B cell (primary cell): ENCODE measurements around the gene HYPK. TPM values are rescaled to one million over a fixed set of nuclear protein-coding genes. Genes with fewer than 3 reads are reported as not detected.

ENCODE experiments used
- ATAC-seq: fragments of 200-7000 bp; cut with Tn5 transposase; one replicate; pipeline ENCODE4 v1.10.0; 2021; ENCODE audit warnings: low read depth, mild to moderate bottlenecking, moderate number of reproducible peaks, moderate library complexity
- CTCF ChIA-PET: fragments of 350-600 bp; sonication (Branson Sonifier 250); formaldehyde crosslinking; loops from one replicate; lab custom pipeline; 2021; ENCODE audit warnings: antibody characterized with exemption, inconsistent platforms; lab: Charles Lee
- POLR2A ChIA-PET: fragments of 350-600 bp; sonication (Branson Sonifier 250); formaldehyde crosslinking; loops from one replicate; lab custom pipeline; 2021; ENCODE audit warnings: antibody characterized with exemption; lab: Charles Lee
- DNase-seq: peaks from one replicate; pipeline ENCODE4 v3.0.0; 2013
- H2AFZ ChIP-seq: 2 replicates; pipeline ENCODE4 v1.6.1; 2012; ENCODE audit warnings: mild to moderate bottlenecking, low read depth, low read length; ENCODE audit not compliant: insufficient read depth, poor library complexity, severe bottlenecking
- H3K27ac ChIP-seq, 2 donors: 1 replicate in 1 of 2; 2 replicates in 1 of 2; pipeline ENCODE4 v1.5.1; 2012 to 2013; ENCODE audit warnings: low read length in 2 of 2, mild to moderate bottlenecking in 2 of 2, moderate library complexity in 1 of 2
- H3K27me3 ChIP-seq, 4 experiments: fragments of 200-600 bp in 1 of 4; sonication (generic) in 1 of 4; replicated peaks in 1 of 4; 1 replicate in 2 of 4; 2 replicates in 2 of 4; pipeline versions ENCODE4 v1.6.1 to v1.7.0; 2013 to 2016; ENCODE audit warnings: low read length in 3 of 4, mild to moderate bottlenecking in 2 of 4, mixed read lengths in 1 of 4, moderate library complexity in 1 of 4; ENCODE audit not compliant: insufficient read depth in 4 of 4, control insufficient read depth in 3 of 4; ENCODE audit errors: control extremely low read depth in 1 of 4
- H3K36me3 ChIP-seq, 2 experiments: replicated peaks in 1 of 2; 1 replicate in 1 of 2; 2 replicates in 1 of 2; pipeline versions ENCODE4 v1.6.1 to v1.7.1; 2013; ENCODE audit warnings: low read length in 1 of 2; ENCODE audit not compliant: insufficient read depth in 2 of 2, control insufficient read depth in 1 of 2; ENCODE audit errors: control extremely low read depth in 1 of 2, extremely low read depth in 1 of 2
- H3K4me1 ChIP-seq, 2 donors: fragments of 200-600 bp in 1 of 2; sonication (generic) in 1 of 2; 1 replicate in 1 of 2; 2 replicates in 1 of 2; pipeline versions ENCODE4 v1.5.1 to v1.6.1; 2013 to 2017; ENCODE audit warnings: low read length in 2 of 2; ENCODE audit not compliant: control insufficient read depth in 2 of 2, insufficient read depth in 2 of 2
- H3K4me2 ChIP-seq: replicated peaks from 2 replicates; pipeline ENCODE3; 2012; ENCODE audit warnings: mild to moderate bottlenecking, low read depth, low read length; ENCODE audit not compliant: poor library complexity, severe bottlenecking
- H3K4me3 ChIP-seq, 5 experiments: fragments of 200-600 bp in 1 of 5; sonication (generic) in 1 of 5; 1 replicate in 3 of 5; 2 replicates in 2 of 5; pipeline versions ENCODE4 v1.5.1 to v1.7.0; 2011 to 2016; ENCODE audit warnings: low read length in 4 of 5, mild to moderate bottlenecking in 4 of 5, low read depth in 2 of 5, control low read depth in 1 of 5, moderate library complexity in 1 of 5; ENCODE audit not compliant: insufficient read depth in 1 of 5; ENCODE audit errors: control extremely low read depth in 1 of 5, extremely low read depth in 1 of 5
- H3K79me2 ChIP-seq: fragments of 200-600 bp; sonication (generic); one replicate; pipeline ENCODE4 v1.6.0; 2016; ENCODE audit warnings: low read length; ENCODE audit not compliant: control insufficient read depth, insufficient read depth
- H3K9ac ChIP-seq: fragments of 200-600 bp; sonication (generic); 2 replicates; pipeline ENCODE4 v1.6.1; 2017; ENCODE audit warnings: mild to moderate bottlenecking, low read length, moderate library complexity
- H3K9me3 ChIP-seq, 3 donors: one replicate each; pipeline versions ENCODE4 v1.6.1 to v1.7.1; 2013; ENCODE audit warnings: low read length in 2 of 3; ENCODE audit not compliant: control insufficient read depth in 2 of 3, insufficient read depth in 1 of 3; ENCODE audit errors: control extremely low read depth in 1 of 3
- H4K20me1 ChIP-seq: 2 replicates; pipeline ENCODE4 v1.6.0; 2012; ENCODE audit warnings: mild to moderate bottlenecking, low read length; ENCODE audit not compliant: insufficient read depth, control insufficient read depth, poor library complexity, severe bottlenecking
- H3K27ac Mint-ChIP-seq: one replicate; pipeline ENCODE4 v1.8.0; 2021; ENCODE audit warnings: mixed read lengths
- H3K27me3 Mint-ChIP-seq: one replicate; pipeline ENCODE4 v1.8.0; 2021; ENCODE audit warnings: mixed read lengths
- H3K4me1 Mint-ChIP-seq: one replicate; pipeline ENCODE4 v1.8.0; 2021; ENCODE audit warnings: mixed read lengths
- H3K4me3 Mint-ChIP-seq: one replicate; pipeline ENCODE4 v1.8.0; 2021; ENCODE audit warnings: mixed read lengths
- H3K9me3 Mint-ChIP-seq: one replicate; pipeline ENCODE4 v1.8.0; 2022; ENCODE audit warnings: mixed read lengths; ENCODE audit not compliant: insufficient read depth
- CTCF ChIP-seq: fragments of 200-600 bp; IDR thresholded peaks from one replicate; pipeline ENCODE4 v1.8.0; 2022; ENCODE audit warnings: antibody characterized with exemption, mild to moderate bottlenecking
- EZH2 ChIP-seq: IDR thresholded peaks from 2 replicates; pipeline ENCODE4 v1.6.1; 2012; ENCODE audit warnings: borderline replicate concordance, low read depth, mild to moderate bottlenecking, moderate library complexity, low read length; ENCODE audit not compliant: insufficient read depth, poor library complexity, severe bottlenecking
- WGBS: methylation state at CpG from one replicate; pipeline ENCODE4 v1.1.5; 2013; ENCODE audit warnings: missing lambda C conversion rate; ENCODE audit not compliant: insufficient coverage; 5-methylcytosine and 5-hydroxymethylcytosine counted together
- intact Hi-C: fragments of 100-400 bp; cut with micrococcal nuclease; formaldehyde crosslinking; loops from one replicate; pipeline ENCODE4 v1.10.0; 2022
- polyA plus RNA-seq: library from polyadenylated mRNA; depleted of rRNA; stranded (reverse); fragments of >200 nt; gene quantifications from 2 replicates; pipeline ENCODE4 v1.2.3, GENCODE V29; 2012
- total RNA-seq, 2 donors: library from RNA; stranded (reverse); fragments of 120-200 nt in 1 of 2; gene quantifications; 1 replicate in 1 of 2; 2 replicates in 1 of 2; pipeline versions ENCODE4 v1.2.3 to v1.2.4, GENCODE V29; 2013 to 2022

Gene HYPK
- total and polyA plus RNA-seq, 2 donors (not counting 1 experiment from before 2014, with no cell fraction given), result 23.5 to 25.7 TPM

GRCh38 chr15:43791993-43792760 lies 8.2 kb upstream of the HYPK start, which contains the start of gene SERF2:
Gene SERF2 (plus strand): TSS chr15:43792320. CDS start chr15:43792377, 57 bp downstream.
- under 1% methylated on average over 62 of the region's 66 CpGs for WGBS
- ChIA-PET CTCF (interaction anchor here (0.6 to 8.7 kb wide), 3 partner anchors 8 to 25 kb away, joined by 3 to 150 read pairs (median 5); partner anchors contain the start of genes ELL3, HYPK and SERINC4), POLR2A (interaction anchor here (0.5 to 5.3 kb wide), 7 partner anchors 8 to 51 kb away, joined by 3 to 72 read pairs (median 9); partner anchors contain the start of genes ELL3, HYPK, MFAP1 and SERINC4)
- H3K9ac ChIP-seq, result peak within 1 kb of the TSS; percentile 85
- DNase-seq, result peak; percentile 100
- peaks cover 0 to 6% (median 0%) of the 10 kb centered on the region in 3 donors for H3K9me3 ChIP-seq
- no peak for TF ChIP-seq CTCF
- TF ChIP-seq EZH2, result no peak
- peaks cover 0 to 41% of the 10 kb centered on the region in 2 experiments for H3K36me3 ChIP-seq
- Mint-ChIP-seq H3K27ac (peak within 1 kb of the TSS; percentile 93), H3K4me1 (peaks cover 66% of the 10 kb centered on the region), H3K4me3 (peak within 1 kb of the TSS; percentile 93), H3K27me3 (no peaks in the 10 kb centered on the region), H3K9me3 (no peaks in the 10 kb centered on the region)
- intact Hi-C loops, result loop anchor here (1.0 kb wide), 6 partner anchors 8 to 46 kb away; partner anchors contain the start of genes ELL3, HYPK, MFAP1 and PDIA3
- peak within 1 kb of the TSS; percentile 87 for H3K4me2 ChIP-seq
- ATAC-seq, result peak; percentile 86
- H3K27me3 ChIP-seq, result no peaks in the 10 kb centered on the region
- peaks cover 37 to 73% of the 10 kb centered on the region in 2 donors for H3K4me1 ChIP-seq
- peaks cover 30% of the 10 kb centered on the region for H3K79me2 ChIP-seq
- peaks cover 36% of the 10 kb centered on the region for H4K20me1 ChIP-seq
- H3K4me3 ChIP-seq, result peak within 1 kb of the TSS; percentile 50 to 100 (median 94)
- peak within 1 kb of the TSS; percentile 70 for H2AFZ ChIP-seq
- peak within 1 kb of the TSS; percentile 96 for H3K27ac ChIP-seq
